Body of pancreas (tissue), 4 donors: ENCODE data around the gene CLDN1.

ENCODE experiments used
- CTCF ChIP-seq, 7 experiments: fragments of 450-650 bp in 4 of 7; fragments of 200-600 bp in 3 of 7; sonication (generic) in 3 of 7; IDR thresholded peaks; one replicate each; pipeline ENCODE4 v1.5.1; 2016 to 2019; ENCODE audit warnings: antibody characterized with exemption in 7 of 7
- POLR2A ChIP-seq, 3 donors: fragments of 450-650 bp; IDR thresholded peaks; one replicate each; pipeline ENCODE4 v1.6.1; 2016; ENCODE audit warnings: antibody characterized with exemption in 3 of 3, mild to moderate bottlenecking in 2 of 3

- no peak for TF ChIP-seq CTCF (IDR thresholded peaks at IDR 0.05)
- no peak for TF ChIP-seq POLR2A (IDR thresholded peaks at IDR 0.05)
Observed at GRCh38 chr3:190272747-190273146, 49.5 kb downstream of the CLDN1 start.
